ENCODE measurements around the gene DPYD. TPM values are rescaled to one million over a fixed set of nuclear protein-coding genes. Genes with fewer than 3 reads are reported as not detected.

The DPYD gene
- total RNA-seq, 1 experiment from 2014 or later = 0.46 TPM

GRCh38 chr1:97738270-97738669 lies 182.6 kb downstream of the DPYD start:
- no peak for TF ChIP-seq EMX1 (CRISPR knock-in tag; IDR thresholded peaks at IDR 0.05)
- no peak for TF ChIP-seq JUN (CRISPR knock-in tag; IDR thresholded peaks at IDR 0.05)
- no peak for TF ChIP-seq HMGXB4 (CRISPR knock-in tag; IDR thresholded peaks at IDR 0.05)
- TF ChIP-seq ARID4B (CRISPR knock-in tag; IDR thresholded peaks at IDR 0.05; ENCODE audit: borderline replicate concordance) = no peak
- TF ChIP-seq, protein P1, sequence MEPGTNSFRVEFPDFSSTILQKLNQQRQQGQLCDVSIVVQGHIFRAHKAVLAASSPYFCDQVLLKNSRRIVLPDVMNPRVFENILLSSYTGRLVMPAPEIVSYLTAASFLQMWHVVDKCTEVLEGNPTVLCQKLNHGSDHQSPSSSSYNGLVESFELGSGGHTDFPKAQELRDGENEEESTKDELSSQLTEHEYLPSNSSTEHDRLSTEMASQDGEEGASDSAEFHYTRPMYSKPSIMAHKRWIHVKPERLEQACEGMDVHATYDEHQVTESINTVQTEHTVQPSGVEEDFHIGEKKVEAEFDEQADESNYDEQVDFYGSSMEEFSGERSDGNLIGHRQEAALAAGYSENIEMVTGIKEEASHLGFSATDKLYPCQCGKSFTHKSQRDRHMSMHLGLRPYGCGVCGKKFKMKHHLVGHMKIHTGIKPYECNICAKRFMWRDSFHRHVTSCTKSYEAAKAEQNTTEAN (CRISPR knock-in tag; IDR thresholded peaks at IDR 0.05) = no peak
- no peak for TF ChIP-seq ESRRA (CRISPR knock-in tag; IDR thresholded peaks at IDR 0.05; ENCODE audit: borderline replicate concordance)
- TF ChIP-seq NR2C2 (CRISPR knock-in tag; IDR thresholded peaks at IDR 0.05) = no peak
- no peak for TF ChIP-seq SMAD3 (CRISPR knock-in tag; IDR thresholded peaks at IDR 0.05; ENCODE audit: borderline replicate concordance)
- TF ChIP-seq NFATC4 (CRISPR knock-in tag; IDR thresholded peaks at IDR 0.05) = no peak
- Mint-ChIP-seq H3K4me1 (peaks cover 11% of the 10 kb centered on the region), H3K9me3 (no peaks in the 10 kb centered on the region), H3K27me3 (ENCODE audit: low read depth) (no peaks in the 10 kb centered on the region; the same call in 1 of the 2 replicates), H3K36me3 (no peaks in the 10 kb centered on the region), H3K27ac (no peak overlapping the region), H3K4me3 (no peak overlapping the region)
- ATAC-seq (no peak), DNase-seq (ENCODE audit: low spot score) (no peak)
- ChIA-PET CTCF (no interaction called here), POLR2A (no interaction called here)

DNA sequence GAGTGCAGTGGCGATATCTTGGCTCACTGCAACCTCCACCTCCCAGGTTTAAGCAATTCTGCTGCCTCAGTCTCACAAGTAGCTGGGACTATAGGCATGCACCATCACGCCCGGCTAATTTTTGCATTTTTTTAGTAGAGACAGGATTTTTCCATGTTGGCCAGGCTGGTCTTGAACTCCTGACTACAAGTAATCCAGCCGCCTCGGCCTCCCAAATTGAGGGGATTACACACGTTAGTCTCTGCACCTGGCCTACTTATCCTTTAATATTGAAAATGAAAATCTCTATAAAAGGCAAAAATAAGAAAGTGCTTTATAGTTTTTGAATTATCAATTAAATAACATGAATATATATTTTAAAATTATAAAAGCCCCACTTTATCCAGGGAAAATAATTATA lies 190.6 kb downstream of the DPYD start:
- no peaks in the 10 kb centered on the region for H3K4me1 Mint-ChIP-seq
- no peaks in the 10 kb centered on the region for H3K9me3 Mint-ChIP-seq
- CTCF ChIA-PET = no interaction called here
- no peak overlapping the region for H3K4me3 Mint-ChIP-seq
- H3K27ac Mint-ChIP-seq = no peak overlapping the region
- TF ChIP-seq ZNF219 (CRISPR knock-in tag; IDR thresholded peaks at IDR 0.05; ENCODE audit: borderline replicate concordance) (no peak), ZNF317 (CRISPR knock-in tag; IDR thresholded peaks at IDR 0.05; ENCODE audit: borderline replicate concordance, low read depth) (no peak), ETV6 (CRISPR knock-in tag; IDR thresholded peaks at IDR 0.05) (no peak), GTF2I (CRISPR knock-in tag; conservative IDR thresholded peaks at IDR 0.05) (no peak), CBFB (CRISPR knock-in tag; IDR thresholded peaks at IDR 0.05; ENCODE audit: low read depth) (no peak), ZNF416 (CRISPR knock-in tag; IDR thresholded peaks at IDR 0.05) (no peak), SMAD4 (CRISPR knock-in tag; IDR thresholded peaks at IDR 0.05) (no peak), ATF1 (CRISPR knock-in tag; IDR thresholded peaks at IDR 0.05) (no peak), RORB (CRISPR knock-in tag; IDR thresholded peaks at IDR 0.05) (no peak)
- ATAC-seq (no peak), DNase-seq (ENCODE audit: low spot score) (no peak)
- POLR2A ChIA-PET = no interaction called here
- H3K27me3 Mint-ChIP-seq (ENCODE audit: low read depth) = no peaks in the 10 kb centered on the region
- no peaks in the 10 kb centered on the region for H3K36me3 Mint-ChIP-seq

DNA sequence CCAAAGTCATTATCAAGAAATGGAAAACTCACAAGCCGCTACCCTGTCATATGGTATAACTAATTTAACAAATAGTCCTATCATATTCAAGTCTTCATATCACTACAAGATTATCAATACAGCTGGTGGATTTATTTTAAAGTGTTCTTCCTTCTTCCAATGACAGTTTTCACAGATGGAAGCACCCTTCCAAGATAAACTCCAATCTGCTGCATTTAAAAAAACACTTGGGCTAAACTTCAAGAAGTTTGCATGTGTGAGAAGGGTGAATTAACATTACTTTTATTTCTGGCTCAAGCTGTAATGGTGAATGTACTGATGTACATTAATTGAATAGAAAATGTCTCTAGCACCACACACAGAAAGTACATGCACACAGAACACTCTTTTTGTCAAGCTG lies 192.4 kb downstream of the DPYD start:
- Mint-ChIP-seq H3K27ac (no peak overlapping the region), H3K27me3 (ENCODE audit: low read depth) (no peaks in the 10 kb centered on the region), H3K4me3 (no peak overlapping the region), H3K9me3 (no peaks in the 10 kb centered on the region), H3K36me3 (no peaks in the 10 kb centered on the region), H3K4me1 (no peaks in the 10 kb centered on the region)
- DNase-seq (ENCODE audit: low spot score) = no peak
- ChIA-PET CTCF (no interaction called here), POLR2A (no interaction called here)
- ATAC-seq = no peak
- TF ChIP-seq ZNF232 (CRISPR knock-in tag; IDR thresholded peaks at IDR 0.05) (no peak), FOXJ3 (CRISPR knock-in tag; IDR thresholded peaks at IDR 0.05; ENCODE audit: borderline replicate concordance) (no peak), FOXP1 (CRISPR knock-in tag; IDR thresholded peaks at IDR 0.05; ENCODE audit: borderline replicate concordance) (no peak), PREB (CRISPR knock-in tag; IDR thresholded peaks at IDR 0.05; ENCODE audit: borderline replicate concordance) (no peak), GTF2I (CRISPR knock-in tag; conservative IDR thresholded peaks at IDR 0.05) (no peak), CREM (CRISPR knock-in tag; IDR thresholded peaks at IDR 0.05) (no peak), RELA (CRISPR knock-in tag; IDR thresholded peaks at IDR 0.05; ENCODE audit: borderline replicate concordance) (no peak), GABPB1 (CRISPR knock-in tag; IDR thresholded peaks at IDR 0.05) (no peak), EMX1 (CRISPR knock-in tag; IDR thresholded peaks at IDR 0.05) (no peak)
- TF ChIP-seq, protein P1 (CRISPR knock-in tag; IDR thresholded peaks at IDR 0.05) = no peak

Data from WTC11 (cell line).